ENCODE measurements around the gene RNF6.

DNA sequence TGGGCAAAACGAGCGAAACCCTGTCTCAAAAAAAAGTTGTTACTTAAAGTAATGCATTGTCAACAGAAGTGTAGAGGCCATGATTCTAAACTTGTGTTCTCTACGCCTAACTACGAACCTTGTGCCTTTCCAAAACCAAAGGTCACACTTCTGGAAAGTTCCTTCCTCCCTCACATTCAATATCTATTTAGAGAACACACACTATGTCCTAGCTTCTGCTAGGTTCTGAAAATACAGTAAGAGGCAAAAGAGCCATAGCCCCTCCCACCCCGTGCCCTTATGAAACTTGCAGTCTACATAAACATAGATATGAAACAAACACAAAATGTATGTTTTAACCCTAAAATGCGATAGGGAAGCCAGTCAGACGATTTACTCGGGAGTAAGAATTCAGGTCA, 36.4 kb downstream of the RNF6 start:
- TF ChIP-seq, protein P1, sequence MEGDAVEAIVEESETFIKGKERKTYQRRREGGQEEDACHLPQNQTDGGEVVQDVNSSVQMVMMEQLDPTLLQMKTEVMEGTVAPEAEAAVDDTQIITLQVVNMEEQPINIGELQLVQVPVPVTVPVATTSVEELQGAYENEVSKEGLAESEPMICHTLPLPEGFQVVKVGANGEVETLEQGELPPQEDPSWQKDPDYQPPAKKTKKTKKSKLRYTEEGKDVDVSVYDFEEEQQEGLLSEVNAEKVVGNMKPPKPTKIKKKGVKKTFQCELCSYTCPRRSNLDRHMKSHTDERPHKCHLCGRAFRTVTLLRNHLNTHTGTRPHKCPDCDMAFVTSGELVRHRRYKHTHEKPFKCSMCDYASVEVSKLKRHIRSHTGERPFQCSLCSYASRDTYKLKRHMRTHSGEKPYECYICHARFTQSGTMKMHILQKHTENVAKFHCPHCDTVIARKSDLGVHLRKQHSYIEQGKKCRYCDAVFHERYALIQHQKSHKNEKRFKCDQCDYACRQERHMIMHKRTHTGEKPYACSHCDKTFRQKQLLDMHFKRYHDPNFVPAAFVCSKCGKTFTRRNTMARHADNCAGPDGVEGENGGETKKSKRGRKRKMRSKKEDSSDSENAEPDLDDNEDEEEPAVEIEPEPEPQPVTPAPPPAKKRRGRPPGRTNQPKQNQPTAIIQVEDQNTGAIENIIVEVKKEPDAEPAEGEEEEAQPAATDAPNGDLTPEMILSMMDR (conservative IDR thresholded peaks at IDR 0.05 in 1 of 2, IDR thresholded peaks at IDR 0.05 in 1 of 2; ENCODE audit: extremely low read depth in 1 of 2, insufficient read depth in 1 of 2, low read depth in 1 of 2, low read length in 2 of 2) = no peak
- TF ChIP-seq EZH2 (IDR thresholded peaks at IDR 0.05; ENCODE audit: borderline replicate concordance, low read length) = no peak
